Esophagus squamous epithelium (tissue), 4 donors: Measurements from ENCODE around the gene AXIN1.
A peak's percentile ranks its signal among the peaks of the same experiment; 100 is the strongest.

Source experiments
- CTCF ChIP-seq, 6 experiments: fragments of 450-650 bp in 4 of 6; fragments of 200-600 bp in 2 of 6; sonication (generic) in 2 of 6; IDR thresholded peaks; one replicate each; pipeline ENCODE4 v1.5.1; 2016 to 2019; ENCODE audit warnings: antibody characterized with exemption in 6 of 6, mild to moderate bottlenecking in 4 of 6, moderate library complexity in 4 of 6
- POLR2A ChIP-seq, 4 donors: fragments of 450-650 bp; IDR thresholded peaks; one replicate each; pipeline ENCODE4 v1.6.1; 2017; ENCODE audit warnings: antibody characterized with exemption in 4 of 4, mild to moderate bottlenecking in 4 of 4, moderate library complexity in 3 of 4

GRCh38 chr16:352547-353403 is at the start of gene AXIN1:
- TF ChIP-seq CTCF (IDR thresholded peaks at IDR 0.05) (peak in 5 of 6 experiments; percentile 45 to 68 (median 50)), POLR2A (IDR thresholded peaks at IDR 0.05) (peak in 3 of 4 donors; percentile 79 to 95 (median 92))
